ENCODE measurements around the gene UBR2.
"Not testable (repeated sequence)": the region's sequence is repeated elsewhere in the genome, so short reads cannot be mapped to it uniquely, and the experiment has no call there.

UBR2 gene

GRCh38 chr6:42733867-42734481, 170.1 kb downstream of the UBR2 start:
- DNase-seq: not testable (repeated sequence)

- no peak for DNase-seq
These were observed 172.1 kb downstream of the UBR2 start for GRCh38 chr6:42735976-42736375.

GRCh38 chr6:42740725-42741124, 176.9 kb downstream of the UBR2 start:
- peak; percentile 12 for DNase-seq

- DNase-seq: no peak
These were observed 178.5 kb downstream of the UBR2 start for GRCh38 chr6:42742116-42742894.

Data from suppressor macrophage treated with lipopolysaccharide for 4 hours (primary cell).